IgD-negative memory B cell (primary cell): ENCODE results near the gene KCNK7. TPM values are rescaled to one million over a fixed set of nuclear protein-coding genes. Genes with fewer than 3 reads are reported as not detected.

Experiments
- H3K27ac Mint-ChIP-seq, 3 donors: one replicate each; pipeline ENCODE4 v1.8.0; 2020 to 2022; ENCODE audit warnings: mild to moderate bottlenecking in 3 of 3, mixed read lengths in 3 of 3, moderate library complexity in 1 of 3
- H3K27me3 Mint-ChIP-seq: one replicate; pipeline ENCODE4 v1.8.0; 2021; ENCODE audit warnings: mixed read lengths
- H3K36me3 Mint-ChIP-seq: one replicate; pipeline ENCODE4 v1.8.0; 2020; ENCODE audit warnings: mild to moderate bottlenecking, mixed read lengths
- H3K4me1 Mint-ChIP-seq, 3 donors: one replicate each; pipeline ENCODE4 v1.8.0; 2020 to 2022; ENCODE audit warnings: mixed read lengths in 3 of 3, mild to moderate bottlenecking in 1 of 3
- H3K4me3 Mint-ChIP-seq, 4 donors: one replicate each; pipeline ENCODE4 v1.8.0; 2020 to 2022; ENCODE audit warnings: mild to moderate bottlenecking in 4 of 4, mixed read lengths in 4 of 4, moderate library complexity in 3 of 4
- H3K9me3 Mint-ChIP-seq, 3 donors: one replicate each; pipeline ENCODE4 v1.8.0; 2020 to 2021; ENCODE audit warnings: mixed read lengths in 3 of 3, mild to moderate bottlenecking in 1 of 3
- polyA plus RNA-seq: library from polyadenylated mRNA; unstranded; fragments of 300-500 nt; fragmentation: Illumina TruSeq; gene quantifications from one replicate; pipeline ENCODE4 v1.2.3, GENCODE V29; 2021

KCNK7 gene
- polyA plus RNA-seq, 1 donor from 2014 or later, result not detected

- Mint-ChIP-seq H3K4me1 (peaks cover 3 to 12% (median 10%) of the 10 kb centered on the region in 3 donors), H3K36me3 (peaks cover 2% of the 10 kb centered on the region), H3K4me3 (no peak overlapping the region), H3K27ac (peak overlapping the region in 1 of 3 donors; percentile 42), H3K27me3 (no peaks in the 10 kb centered on the region), H3K9me3 (no peaks in the 10 kb centered on the region)
Measured at GRCh38 chr11:65634905-65635731, 39.5 kb upstream of the KCNK7 start.

DNA sequence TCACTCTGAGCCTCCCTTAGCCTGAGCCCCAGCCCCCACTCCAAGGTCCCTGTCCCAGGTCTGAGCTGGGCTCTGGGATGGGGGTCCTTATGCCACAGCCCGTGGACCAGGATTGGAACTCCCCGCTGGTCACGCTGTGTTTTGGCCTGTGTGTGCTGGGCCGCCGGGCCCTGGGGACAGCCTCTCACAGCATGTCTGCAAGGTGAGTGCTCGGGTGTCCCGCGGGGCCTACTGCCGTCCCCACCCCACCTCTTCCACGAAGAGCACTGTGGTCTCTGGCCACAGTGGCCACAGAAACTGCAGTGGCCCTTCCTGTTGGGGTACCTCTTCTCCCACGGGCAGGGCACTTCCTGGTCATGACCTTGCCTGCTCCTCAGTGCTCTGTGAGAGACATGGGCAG is 38.8 kb upstream of the KCNK7 start:
- H3K9me3 Mint-ChIP-seq, result no peaks in the 10 kb centered on the region
- H3K27me3 Mint-ChIP-seq, result no peaks in the 10 kb centered on the region
- H3K4me3 Mint-ChIP-seq, result no peak overlapping the region
- H3K4me1 Mint-ChIP-seq, result peaks cover 3 to 12% (median 6%) of the 10 kb centered on the region in 3 donors
- H3K27ac Mint-ChIP-seq, result peak overlapping the region in 1 of 3 donors; percentile 42
- H3K36me3 Mint-ChIP-seq, result peaks cover 2% of the 10 kb centered on the region

DNA sequence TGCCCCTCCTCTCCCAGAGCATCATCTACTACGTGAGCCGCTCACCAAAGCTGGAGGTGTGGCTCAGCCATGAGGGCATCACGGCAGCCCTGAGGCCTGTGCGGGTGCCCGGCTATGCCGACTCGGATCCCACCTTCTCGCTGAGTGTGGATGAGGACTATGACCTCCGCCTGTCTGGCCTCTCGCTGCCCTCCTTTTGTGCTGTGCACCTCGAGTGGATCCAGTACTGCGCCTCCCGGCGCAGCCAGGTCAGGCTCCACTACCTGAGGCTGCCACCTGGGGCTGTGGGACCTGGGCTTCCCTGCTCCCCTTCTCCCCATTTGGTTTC is 38.5 kb upstream of the KCNK7 start:
- Mint-ChIP-seq H3K4me1 (peaks cover 3 to 12% (median 5%) of the 10 kb centered on the region in 3 donors), H3K9me3 (no peaks in the 10 kb centered on the region), H3K27me3 (no peaks in the 10 kb centered on the region), H3K27ac (peak overlapping the region in 2 of 3 donors; percentile 45 to 83), H3K36me3 (peaks cover 2% of the 10 kb centered on the region), H3K4me3 (peak overlapping the region in 1 of 4 donors; percentile 76)

DNA sequence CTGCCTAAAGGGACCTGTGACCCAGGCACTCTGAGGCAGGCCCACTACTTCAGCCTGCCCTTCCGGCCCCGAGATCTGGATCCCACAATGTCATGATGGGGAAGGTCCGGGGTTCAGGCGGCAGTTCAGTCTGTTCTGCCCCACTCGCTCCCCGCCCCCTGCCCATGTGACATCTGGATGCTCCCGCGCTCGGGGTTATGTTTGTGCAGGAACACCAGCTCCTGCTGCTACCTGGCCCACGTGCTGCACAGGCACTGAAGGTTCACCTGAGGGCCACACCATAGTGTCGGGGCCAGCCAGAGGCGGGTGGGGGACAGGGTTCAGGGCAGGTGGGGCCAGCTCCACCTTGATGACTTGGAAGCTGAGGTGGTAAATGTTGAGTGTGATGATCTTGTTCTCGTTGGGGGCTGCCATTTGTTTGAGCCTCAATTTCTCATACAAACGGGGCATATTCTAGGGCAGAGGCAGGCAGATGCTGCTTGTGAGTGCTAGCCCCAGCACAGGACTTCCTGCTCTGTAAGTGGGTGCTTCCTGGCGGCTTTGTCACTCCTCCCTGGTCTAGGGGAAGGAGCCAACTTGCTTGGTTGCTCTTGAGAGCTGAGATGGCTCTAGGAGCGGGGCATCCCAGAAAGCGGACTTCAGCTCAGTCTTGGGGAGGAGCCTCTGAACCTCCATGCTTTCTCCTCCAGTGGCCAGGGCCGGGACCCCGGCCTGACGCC is 37.9 kb upstream of the KCNK7 start:
- no peaks in the 10 kb centered on the region for H3K27me3 Mint-ChIP-seq
- peaks cover 2% of the 10 kb centered on the region for H3K36me3 Mint-ChIP-seq
- peak overlapping the region in 1 of 4 donors; percentile 76 for H3K4me3 Mint-ChIP-seq
- peak overlapping the region; percentile 45 to 86 (median 83) for H3K27ac Mint-ChIP-seq
- peaks cover 3 to 8% (median 5%) of the 10 kb centered on the region in 3 donors for H3K4me1 Mint-ChIP-seq
- no peaks in the 10 kb centered on the region for H3K9me3 Mint-ChIP-seq

DNA sequence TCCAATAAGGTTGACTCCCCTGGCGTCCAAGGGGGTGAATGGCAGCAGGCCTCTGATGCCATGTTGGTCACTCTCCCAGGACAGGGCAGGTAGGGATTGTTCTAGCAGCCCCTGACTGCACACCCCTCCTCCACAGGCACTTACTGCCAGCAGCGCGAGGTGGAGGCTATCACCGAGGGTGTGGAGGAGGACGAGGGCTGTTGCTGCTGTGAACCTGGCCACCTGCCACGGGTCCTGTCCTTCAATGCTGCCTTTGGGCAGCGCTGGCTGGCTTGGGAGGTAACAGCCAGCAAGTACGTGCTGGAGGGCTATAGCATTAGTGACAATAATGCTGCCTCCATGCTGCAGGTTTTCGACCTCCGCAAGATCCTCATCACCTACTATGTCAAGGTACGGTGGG is 34.6 kb upstream of the KCNK7 start:
- peaks cover 2% of the 10 kb centered on the region for H3K36me3 Mint-ChIP-seq
- H3K9me3 Mint-ChIP-seq, result no peaks in the 10 kb centered on the region
- peaks cover 0 to 11% (median 6%) of the 10 kb centered on the region in 3 donors for H3K4me1 Mint-ChIP-seq
- no peak overlapping the region for H3K27ac Mint-ChIP-seq
- no peak overlapping the region for H3K4me3 Mint-ChIP-seq
- no peaks in the 10 kb centered on the region for H3K27me3 Mint-ChIP-seq

DNA sequence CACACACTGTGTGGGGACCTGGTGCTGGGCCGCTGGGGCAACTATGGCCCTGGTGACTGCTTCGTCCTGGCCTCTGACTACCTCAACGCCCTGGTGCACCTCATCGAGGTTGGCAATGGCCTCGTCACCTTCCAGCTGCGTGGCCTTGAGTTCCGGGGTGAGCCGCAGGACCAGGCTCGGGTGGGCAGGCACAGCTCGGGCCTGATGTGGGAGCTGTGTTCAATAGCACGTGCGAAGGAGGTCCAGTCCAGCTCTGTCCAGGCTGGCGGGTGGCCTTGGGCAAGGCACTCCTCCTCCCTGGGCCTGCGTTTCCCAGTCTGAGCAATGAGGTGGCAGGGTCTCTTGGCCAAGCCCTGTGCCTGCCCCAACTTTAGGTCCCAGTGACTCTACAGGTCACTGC is 34.0 kb upstream of the KCNK7 start:
- Mint-ChIP-seq H3K4me3 (no peak overlapping the region), H3K27ac (no peak overlapping the region), H3K36me3 (peaks cover 1% of the 10 kb centered on the region), H3K27me3 (no peaks in the 10 kb centered on the region), H3K4me1 (peaks cover 0 to 11% (median 6%) of the 10 kb centered on the region in 3 donors), H3K9me3 (no peaks in the 10 kb centered on the region)

DNA sequence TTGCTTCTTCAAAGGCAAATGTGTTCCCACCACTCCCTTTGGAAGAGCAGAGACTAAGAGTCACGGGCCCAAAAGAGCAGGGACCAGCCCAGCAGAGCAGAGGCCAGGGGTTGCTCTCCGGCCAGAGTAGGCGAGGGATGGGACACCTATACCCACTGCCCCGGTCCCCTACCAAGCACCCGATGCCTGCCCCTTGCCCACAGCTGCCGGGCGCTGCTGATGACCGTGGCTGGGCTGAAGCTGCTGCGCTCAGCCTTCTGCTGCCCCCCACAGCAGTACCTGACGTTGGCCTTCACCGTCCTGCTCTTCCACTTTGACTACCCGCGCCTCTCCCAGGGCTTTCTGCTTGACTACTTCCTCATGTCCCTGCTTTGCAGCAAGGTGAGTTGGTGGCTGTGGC is 31.6 kb upstream of the KCNK7 start:
- Mint-ChIP-seq H3K9me3 (no peaks in the 10 kb centered on the region), H3K27ac (no peak overlapping the region), H3K4me1 (peaks cover 0 to 7% (median 6%) of the 10 kb centered on the region in 3 donors), H3K27me3 (no peaks in the 10 kb centered on the region), H3K36me3 (no peaks in the 10 kb centered on the region), H3K4me3 (no peak overlapping the region)

DNA sequence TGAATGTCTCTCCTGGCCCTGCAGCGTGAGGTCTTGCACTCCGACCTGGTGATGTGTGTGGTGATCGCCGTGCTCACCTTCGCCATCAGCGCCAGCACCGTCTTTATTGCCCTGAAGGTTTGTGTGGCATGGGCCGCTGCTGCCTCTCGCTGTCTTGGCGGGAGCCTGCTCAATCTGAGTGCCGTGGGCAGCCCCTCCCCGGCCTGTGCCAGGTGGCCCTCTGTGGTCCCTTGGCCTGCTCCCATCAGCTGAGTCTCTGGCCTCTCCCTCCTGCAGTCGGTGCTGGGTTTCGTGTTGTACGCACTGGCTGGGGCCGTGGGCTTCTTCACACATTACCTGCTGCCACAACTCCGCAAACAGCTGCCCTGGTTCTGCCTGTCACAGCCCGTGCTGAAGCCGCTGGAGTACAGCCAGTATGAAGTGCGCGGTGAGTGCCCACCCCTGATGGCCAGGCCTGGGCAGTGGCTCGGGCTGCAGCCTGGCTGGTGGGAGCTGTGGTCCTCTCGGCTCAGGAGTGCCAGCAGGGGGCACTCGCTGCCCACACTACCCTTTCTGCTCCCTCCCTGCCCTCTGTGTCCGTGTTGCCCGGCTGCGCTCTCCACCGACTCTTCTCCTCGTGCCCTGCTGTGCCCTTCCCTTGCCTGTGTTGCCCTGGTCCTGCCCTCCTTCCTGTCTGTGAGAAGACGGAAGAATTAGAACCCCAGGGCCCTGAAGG is 30.2 kb upstream of the KCNK7 start:
- Mint-ChIP-seq H3K36me3 (no peaks in the 10 kb centered on the region), H3K9me3 (no peaks in the 10 kb centered on the region), H3K4me3 (peak overlapping the region in 1 of 4 donors; percentile 56), H3K4me1 (peaks cover 3 to 7% (median 6%) of the 10 kb centered on the region in 3 donors), H3K27ac (peak overlapping the region in 2 of 3 donors; percentile 43 to 82), H3K27me3 (no peaks in the 10 kb centered on the region)

DNA sequence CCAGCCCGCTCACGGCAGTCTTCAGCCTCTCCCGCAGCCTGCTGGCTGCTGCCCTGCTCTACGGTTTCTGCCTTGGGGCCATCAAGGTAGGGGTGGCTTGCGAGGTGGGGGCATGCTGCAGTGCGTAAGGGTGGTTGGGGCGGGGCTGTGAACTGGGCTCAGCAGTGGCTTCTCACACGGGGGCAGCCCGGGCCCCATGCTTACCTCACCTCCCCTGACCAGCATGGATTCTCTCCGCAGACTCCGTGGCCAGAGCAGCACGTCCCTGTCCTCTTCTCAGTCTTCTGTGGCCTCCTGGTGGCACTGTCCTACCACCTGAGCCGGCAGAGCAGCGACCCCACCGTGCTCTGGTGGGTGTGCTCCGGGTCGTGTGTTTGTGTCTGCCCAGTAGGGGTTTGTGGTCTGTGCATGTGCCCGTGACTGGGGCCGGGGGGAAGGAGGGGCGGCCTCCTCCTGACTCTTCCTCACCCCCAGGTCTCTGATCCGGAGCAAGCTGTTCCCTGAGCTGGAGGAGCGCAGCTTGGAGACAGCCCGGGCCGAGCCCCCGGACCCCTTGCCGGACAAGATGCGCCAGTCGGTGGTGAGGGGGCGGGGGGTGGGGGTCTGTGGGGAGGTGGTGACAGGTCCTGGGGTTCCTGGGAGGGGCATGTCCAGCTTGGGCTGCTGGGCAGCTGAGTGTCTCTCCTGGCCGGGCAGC is 29.5 kb upstream of the KCNK7 start:
- Mint-ChIP-seq H3K4me1 (peaks cover 3 to 7% (median 6%) of the 10 kb centered on the region in 3 donors), H3K27ac (no peak overlapping the region), H3K4me3 (no peak overlapping the region), H3K27me3 (no peaks in the 10 kb centered on the region), H3K9me3 (no peaks in the 10 kb centered on the region), H3K36me3 (no peaks in the 10 kb centered on the region)

- H3K4me3 Mint-ChIP-seq, result peak overlapping the region in 1 of 4 donors; percentile 52
- no peaks in the 10 kb centered on the region for H3K9me3 Mint-ChIP-seq
- no peak overlapping the region for H3K27ac Mint-ChIP-seq
- peaks cover 3% of the 10 kb centered on the region for H3K36me3 Mint-ChIP-seq
- H3K27me3 Mint-ChIP-seq, result no peaks in the 10 kb centered on the region
- peaks cover 5 to 8% (median 6%) of the 10 kb centered on the region in 3 donors for H3K4me1 Mint-ChIP-seq
Measured at GRCh38 chr11:65623852-65624616, 28.4 kb upstream of the KCNK7 start.

- Mint-ChIP-seq H3K27ac (peak overlapping the region in 1 of 3 donors; percentile 63), H3K4me1 (peaks cover 5 to 9% (median 6%) of the 10 kb centered on the region in 3 donors), H3K36me3 (peaks cover 4% of the 10 kb centered on the region), H3K9me3 (no peaks in the 10 kb centered on the region), H3K4me3 (peak overlapping the region in 1 of 4 donors; percentile 63), H3K27me3 (no peaks in the 10 kb centered on the region)
Measured at GRCh38 chr11:65623177-65623576, 27.6 kb upstream of the KCNK7 start.

GRCh38 chr11:65622011-65622410 is 26.4 kb upstream of the KCNK7 start:
- Mint-ChIP-seq H3K27me3 (no peaks in the 10 kb centered on the region), H3K4me1 (peaks cover 6 to 13% (median 6%) of the 10 kb centered on the region in 3 donors), H3K27ac (peak overlapping the region in 1 of 3 donors; percentile 71), H3K36me3 (peaks cover 4% of the 10 kb centered on the region), H3K9me3 (no peaks in the 10 kb centered on the region), H3K4me3 (peak overlapping the region in 1 of 4 donors; percentile 29)

GRCh38 chr11:65621460-65621859 is 25.9 kb upstream of the KCNK7 start:
- Mint-ChIP-seq H3K27ac (peak overlapping the region in 1 of 3 donors; percentile 62), H3K9me3 (no peaks in the 10 kb centered on the region), H3K36me3 (peaks cover 4% of the 10 kb centered on the region), H3K4me3 (peak overlapping the region in 2 of 4 donors; percentile 34 to 56), H3K27me3 (no peaks in the 10 kb centered on the region), H3K4me1 (peaks cover 9 to 16% (median 12%) of the 10 kb centered on the region in 3 donors)

DNA sequence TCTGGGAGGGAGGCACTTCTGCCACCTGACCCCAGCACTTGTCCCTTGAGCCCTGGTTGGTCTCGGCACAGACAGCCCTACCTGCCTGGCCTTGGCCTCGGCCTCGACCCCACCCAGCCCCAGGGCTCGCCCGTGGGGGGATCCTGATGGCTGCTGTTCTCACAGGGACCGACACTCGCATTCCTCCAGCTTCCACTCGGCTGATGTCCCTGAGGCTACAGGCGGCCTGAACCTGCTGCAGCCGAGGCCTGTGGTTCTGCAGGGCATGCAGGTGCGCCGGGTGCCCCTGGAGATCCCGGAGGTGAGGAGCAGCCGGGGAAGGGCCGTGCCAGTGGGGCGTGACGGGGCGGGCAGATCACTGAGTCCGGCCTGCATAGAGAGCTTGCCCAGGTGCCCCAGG is 25.1 kb upstream of the KCNK7 start:
- no peaks in the 10 kb centered on the region for H3K27me3 Mint-ChIP-seq
- peak overlapping the region in 1 of 3 donors; percentile 62 for H3K27ac Mint-ChIP-seq
- no peaks in the 10 kb centered on the region for H3K9me3 Mint-ChIP-seq
- peaks cover 4% of the 10 kb centered on the region for H3K36me3 Mint-ChIP-seq
- H3K4me1 Mint-ChIP-seq, result peaks cover 4 to 14% (median 14%) of the 10 kb centered on the region in 3 donors
- peak overlapping the region in 1 of 4 donors; percentile 56 for H3K4me3 Mint-ChIP-seq
